Measurements from ENCODE around the gene MKS1.
A peak's percentile ranks its signal among the peaks of the same experiment; 100 is the strongest.

The MKS1 gene

DNA sequence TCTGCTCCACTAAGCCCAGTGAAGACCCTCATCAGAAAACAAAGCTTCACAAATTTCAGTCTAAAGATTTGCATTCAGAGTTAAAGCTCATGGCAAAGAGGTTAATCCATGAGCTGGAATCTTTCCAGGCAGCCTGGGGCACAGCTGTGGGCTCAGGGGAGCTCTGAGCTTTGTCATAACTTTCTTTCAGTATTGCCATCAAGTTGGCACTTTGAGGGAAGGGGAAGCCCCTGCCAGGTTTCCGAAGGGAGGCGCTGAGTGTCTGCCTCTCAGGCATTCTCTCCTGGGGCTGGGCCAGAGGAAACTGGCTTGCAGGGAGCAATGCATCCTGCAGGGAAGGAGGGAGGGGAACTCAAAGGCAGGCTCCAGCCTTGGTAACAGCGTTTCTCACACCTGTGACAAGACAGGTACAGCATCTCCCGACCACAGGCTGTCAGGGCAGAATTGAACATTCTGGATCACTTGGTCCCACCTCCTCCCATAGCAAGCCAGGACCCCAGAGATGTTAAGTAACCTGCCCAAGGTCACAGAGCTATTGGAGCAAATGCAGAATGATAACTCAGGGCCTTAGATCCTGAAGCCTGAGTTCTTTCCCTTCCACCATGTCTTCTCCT, 23.2 kb upstream of the MKS1 start:
- no peak for DNase-seq

- no peak for DNase-seq
These were observed 20.9 kb upstream of the MKS1 start for GRCh38 chr17:58239987-58240386.

DNA sequence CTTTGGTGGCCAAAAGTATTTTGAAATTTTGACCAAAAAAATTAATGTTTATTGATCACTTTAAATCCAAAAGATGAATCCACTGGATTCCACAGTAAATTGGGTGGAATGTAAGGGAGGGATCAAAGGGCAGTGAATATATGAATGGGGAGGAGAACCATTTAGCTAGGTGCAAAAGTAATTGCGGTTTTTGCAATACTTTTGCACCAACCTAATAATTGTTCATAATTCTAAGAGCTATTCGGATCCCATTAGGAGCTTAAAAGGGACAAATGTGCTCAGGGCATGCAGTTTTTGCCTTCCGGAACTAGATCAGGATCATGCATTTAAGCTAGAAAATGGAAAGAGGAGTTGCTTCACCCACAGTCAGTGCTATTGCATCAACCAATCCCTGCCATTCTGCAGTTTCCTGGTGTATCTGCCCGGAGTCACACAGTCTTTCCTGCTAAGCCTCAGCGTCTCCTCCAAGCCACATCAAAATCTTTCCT, 19.1 kb upstream of the MKS1 start, which contains the start of gene LPO:
Gene LPO (plus strand): TSS at position 438 of the 488 bp plus-strand sequence. CDS start 4,396 bp downstream, outside the sequence.
- DNase-seq, result no peak

DNA sequence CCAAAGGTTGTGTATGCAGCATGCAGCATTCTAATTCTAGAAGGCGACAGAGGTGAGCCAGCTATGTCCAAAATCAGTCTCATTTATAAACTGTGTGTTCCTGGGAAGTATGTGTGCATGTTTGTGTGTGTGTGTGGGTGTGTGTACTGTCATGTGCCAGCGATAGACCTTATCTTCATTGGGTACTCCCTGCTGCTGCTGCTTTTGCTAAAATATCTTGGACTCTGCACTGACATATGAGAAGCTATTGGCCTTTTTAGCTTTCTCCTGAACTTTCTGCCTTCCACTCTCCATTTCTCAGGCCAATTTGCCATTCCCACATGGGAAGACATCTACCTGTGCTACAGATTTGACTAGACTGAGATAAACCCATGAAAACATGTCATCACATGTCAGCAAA, 17.3 kb upstream of the MKS1 start:
- DNase-seq, result no peak

- DNase-seq, result no peak
These were observed 16.8 kb upstream of the MKS1 start for GRCh38 chr17:58235821-58236220.

DNA sequence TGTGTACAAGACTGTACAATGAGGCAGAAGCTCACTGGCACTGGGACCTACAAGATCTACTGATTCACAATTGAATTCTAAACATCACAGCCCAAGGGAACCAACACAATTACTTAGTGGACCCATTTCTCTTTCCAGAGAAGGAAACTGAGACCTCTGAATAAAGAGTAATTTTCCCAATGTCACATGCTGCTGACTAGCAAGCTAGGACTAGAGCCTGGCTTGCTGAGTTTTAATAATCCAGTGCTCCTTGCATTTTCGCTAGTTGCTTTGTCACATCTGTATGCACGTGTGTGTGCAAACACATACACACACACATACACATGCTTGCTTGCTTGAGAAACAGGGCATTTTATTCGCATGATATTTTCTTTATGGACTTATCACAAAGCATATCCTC, 15.5 kb upstream of the MKS1 start:
- no peak for DNase-seq

DNA sequence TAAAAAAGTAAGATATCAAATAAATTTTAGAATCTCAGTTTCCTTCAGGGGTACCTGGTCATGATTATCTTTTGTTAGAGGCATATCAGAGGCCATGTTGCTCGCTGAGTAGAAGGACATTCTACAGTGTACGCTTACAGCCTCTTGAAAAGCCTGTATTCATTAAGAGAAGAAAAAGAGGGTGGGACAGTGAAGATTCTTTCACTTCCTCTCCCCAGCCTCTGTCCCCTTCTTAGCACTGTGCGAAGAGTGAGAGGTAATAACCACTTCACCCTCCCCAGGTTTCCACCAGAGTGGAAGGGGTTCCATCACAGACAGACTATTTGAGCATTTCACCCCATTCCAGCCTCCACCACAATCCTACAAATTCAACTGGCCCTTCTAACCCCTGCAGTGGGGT, 14.5 kb upstream of the MKS1 start:
- DNase-seq, result no peak

DNA sequence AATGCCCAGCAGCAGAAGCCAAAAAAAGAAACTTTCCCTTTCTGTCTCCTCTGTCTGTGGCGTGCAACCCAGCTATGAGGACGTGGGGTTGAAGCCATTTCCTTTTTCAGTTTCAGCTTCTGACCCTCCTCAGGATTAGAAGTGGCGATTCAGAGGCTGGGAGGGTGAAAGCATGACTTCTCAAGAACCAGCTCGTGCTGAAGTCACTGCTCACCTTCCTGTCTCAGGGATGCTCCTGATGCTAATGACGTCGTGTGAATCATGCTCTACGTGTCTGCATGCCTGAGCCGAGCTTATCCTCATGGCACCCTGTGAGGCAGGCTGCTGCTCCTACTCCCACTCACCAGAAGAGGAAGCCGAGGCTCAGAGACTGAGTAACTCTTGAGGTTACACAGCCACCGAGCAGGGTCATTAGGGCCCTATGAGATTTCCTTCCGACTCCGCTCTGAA, 13.7 kb upstream of the MKS1 start:
- DNase-seq, result no peak

DNA sequence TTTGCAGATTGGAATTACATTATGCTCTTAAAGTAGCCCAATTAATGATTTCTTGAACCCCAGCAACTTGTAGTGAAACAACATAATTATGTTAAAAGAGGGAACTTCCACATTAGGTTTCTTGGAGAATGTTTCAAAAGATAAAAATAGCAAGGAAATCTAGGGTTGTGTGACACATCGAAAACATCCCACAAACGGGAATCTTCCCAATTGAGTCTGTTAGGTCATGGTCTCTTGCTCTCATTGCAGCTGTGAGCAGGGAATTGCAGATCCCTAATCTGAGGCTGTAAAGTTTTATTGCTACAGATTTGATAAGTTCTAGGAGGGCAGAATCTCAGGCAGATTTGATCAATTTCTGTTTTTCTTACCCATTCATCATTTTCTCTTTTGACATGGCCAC, 12.6 kb upstream of the MKS1 start:
- no peak for DNase-seq

DNA sequence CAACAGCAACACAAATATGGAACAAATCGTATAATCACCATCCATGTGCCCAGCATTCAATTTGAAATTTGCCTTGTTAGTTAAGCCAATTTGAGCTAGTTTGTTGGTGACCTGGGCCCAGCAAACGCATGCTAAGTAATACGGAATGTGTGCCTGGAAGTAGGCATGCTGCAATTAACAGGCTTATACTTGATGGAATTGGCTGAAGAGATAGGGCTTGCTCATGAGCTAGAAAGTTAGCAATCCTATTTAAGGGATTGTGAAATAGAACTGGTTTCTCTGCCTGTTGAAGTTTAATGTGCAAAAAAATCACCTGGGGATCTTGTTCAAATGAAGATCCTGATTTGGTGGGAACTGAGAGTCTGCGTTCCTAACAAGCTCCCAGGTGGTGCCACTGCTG, 10.8 kb upstream of the MKS1 start:
- DNase-seq, result no peak

GRCh38 chr17:58229384-58229783, 10.3 kb upstream of the MKS1 start:
- DNase-seq, result no peak

- DNase-seq, result no peak
These were observed 9.6 kb upstream of the MKS1 start for GRCh38 chr17:58228679-58229078.

DNA sequence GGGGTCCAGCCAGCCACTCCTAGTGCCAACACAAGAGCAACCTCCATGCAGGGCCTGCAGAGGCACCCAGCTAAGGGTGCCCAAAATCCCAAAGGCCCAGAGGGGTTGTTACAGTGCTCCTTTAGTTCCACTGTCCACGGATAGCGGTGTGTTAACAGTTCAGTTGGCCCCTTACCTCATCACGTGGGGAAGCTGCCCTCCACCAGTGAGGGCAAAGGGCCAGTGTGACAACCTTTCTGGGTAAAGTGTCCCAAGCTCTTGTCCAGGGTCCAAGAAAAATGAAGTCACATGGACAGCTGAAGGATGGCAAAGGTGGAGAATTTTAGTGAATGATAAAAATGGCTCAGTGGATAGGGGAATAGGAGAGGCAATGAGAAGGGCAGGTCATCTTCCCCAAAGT, 8.7 kb upstream of the MKS1 start:
- DNase-seq, result no peak

DNA sequence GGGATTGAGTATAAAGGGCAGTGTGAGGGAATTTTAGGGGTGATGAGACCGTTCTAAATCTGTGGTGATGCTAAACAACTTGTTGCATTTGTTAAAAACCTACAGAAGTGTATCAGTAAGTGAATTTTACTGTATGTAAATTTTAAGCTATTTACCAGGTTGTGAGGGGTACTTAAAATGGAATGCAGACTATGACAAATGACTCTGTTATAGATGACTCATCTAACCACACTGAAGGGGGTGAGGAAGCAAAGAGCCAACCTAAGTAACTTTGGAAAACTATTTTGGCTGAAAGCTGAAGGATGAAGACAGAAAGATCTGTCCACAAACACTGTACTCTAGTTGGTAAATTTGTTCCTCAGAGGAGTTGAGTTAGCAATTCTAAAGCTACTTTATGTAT, 5.3 kb upstream of the MKS1 start:
- DNase-seq, result no peak

DNA sequence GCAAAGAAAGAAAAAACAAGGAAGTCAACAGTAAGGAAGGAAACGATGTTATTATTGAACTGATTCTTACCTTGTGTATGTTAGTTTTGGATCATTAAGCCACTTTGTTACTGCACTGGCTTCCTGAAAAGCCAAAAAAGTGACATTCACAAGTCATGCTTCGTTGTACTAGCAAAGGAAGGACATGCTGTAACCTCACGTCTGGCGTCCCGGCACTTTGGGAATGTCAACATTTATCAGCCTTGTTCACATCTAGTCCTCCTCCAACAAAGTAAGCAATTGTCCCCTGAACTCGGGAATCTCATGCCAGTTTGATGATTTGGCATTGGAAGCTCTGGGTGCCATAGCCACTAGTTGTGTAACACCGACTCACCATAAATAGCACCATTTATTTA, 731 bp upstream of the MKS1 start:
- DNase-seq, result no peak

- no peak for DNase-seq
These were observed 1.3 kb downstream of the MKS1 start for GRCh38 chr17:58217766-58218165.

DNA sequence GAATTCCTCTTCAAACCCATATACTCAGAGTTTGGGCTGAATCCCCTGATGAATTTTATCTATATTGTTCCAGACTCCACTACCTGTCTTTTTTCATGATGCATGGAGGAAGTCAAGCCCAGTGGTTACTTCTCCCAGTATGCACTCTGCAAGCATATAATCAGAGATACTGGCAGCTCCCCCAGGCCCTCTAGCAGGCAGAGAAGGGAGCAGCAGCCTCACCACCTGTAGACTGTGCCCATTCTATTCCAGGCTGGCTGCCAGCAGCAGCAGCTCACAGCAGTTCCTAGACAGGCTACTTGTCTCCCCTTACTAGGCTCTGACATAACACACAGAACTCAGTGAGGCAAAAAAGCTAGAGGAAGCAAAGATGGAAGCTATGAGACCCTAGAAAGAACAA, 3.4 kb downstream of the MKS1 start:
- DNase-seq, result no peak

DNA sequence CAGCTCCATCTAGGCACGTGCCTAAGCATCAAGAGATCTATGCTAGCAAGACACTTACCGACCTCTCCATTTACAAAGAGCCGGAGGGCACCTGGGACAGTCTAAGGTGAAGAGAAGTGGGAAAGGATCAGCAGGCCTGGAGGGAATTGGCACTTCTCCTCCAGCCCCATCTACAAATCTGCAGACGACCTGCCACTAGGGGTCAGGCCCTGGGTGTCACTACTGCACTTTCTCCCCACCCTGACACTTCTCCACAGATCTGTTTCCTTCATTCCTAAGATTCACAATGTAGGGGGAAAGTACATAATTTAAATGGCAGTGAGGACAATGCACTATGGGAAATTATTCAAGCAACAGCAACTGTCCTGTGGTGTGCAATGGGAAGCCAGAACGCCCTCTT, 8.1 kb downstream of the MKS1 start:
- no peak for DNase-seq

- DNase-seq, result no peak
These were observed 10.7 kb downstream of the MKS1 start for GRCh38 chr17:58208344-58208743.

GRCh38 chr17:58207451-58207850, 11.6 kb downstream of the MKS1 start:
- no peak for DNase-seq

DNA sequence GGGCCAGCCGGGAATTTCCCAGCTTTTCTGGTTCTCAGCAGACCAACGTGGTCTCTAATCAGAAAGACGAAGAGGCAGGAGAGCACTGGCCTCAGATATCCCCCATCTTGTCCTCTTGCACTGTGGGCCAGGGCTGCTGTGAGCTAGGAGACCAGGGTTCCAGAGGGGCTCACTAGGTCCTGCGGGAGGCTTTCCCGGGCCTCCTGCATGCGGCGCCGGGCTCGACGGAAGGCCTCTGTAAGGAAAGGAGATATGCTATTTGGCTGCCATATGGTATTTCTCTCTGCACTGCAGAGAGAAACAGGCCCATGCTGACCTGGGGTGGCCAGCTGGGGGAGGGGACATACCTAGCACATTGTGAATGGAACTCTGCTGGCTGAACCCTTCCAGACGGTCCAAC, 13.1 kb downstream of the MKS1 start:
- no peak for DNase-seq

- DNase-seq, result no peak
These were observed 14.3 kb downstream of the MKS1 start for GRCh38 chr17:58204796-58205195.

- DNase-seq, result no peak
These were observed 16.2 kb downstream of the MKS1 start for GRCh38 chr17:58202859-58203258.

DNA sequence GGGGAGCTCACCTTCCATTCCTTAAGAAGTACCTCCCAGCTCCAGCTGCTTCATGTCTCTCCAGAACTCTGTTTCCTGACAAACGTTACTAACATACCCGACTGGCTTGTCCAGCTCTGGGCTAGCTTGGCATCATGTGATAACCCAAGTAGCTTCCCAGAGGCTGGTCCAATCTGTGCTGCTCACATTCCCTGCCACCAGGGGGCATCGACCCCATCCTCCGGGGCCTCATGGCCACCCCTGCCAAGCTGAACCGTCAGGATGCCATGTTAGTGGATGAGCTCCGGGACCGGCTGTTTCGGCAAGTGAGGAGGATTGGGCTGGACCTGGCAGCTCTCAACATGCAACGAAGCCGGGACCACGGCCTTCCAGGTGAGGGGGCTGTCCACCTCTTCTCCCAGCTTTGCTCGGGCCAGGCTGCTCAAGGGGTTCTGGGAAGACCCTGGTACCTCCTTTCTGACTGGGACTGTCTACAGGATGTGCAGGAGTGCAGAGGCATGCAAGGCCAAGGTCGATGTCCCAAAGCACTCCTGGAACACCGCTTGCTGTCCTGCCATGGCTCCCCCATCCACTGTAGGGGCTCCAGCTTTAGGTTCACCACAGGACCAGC, 18.9 kb downstream of the MKS1 start:
- DNase-seq, result peak; percentile 62

- DNase-seq, result no peak
These were observed 22.4 kb downstream of the MKS1 start for GRCh38 chr17:58196610-58197009.

Measured in NCI-H1105 treated with DMSO at 0.1 percent for 48 hours (cell line).